GM12878 (cell line): ENCODE results near the gene HMOX2.

Experiments used
- CHD1 ChIP-seq: IDR thresholded peaks from 2 replicates; pipeline ENCODE4 v1.6.1; 2012; ENCODE audit warnings: low read depth, low read length, improper control_type of control experiment
- CTCF ChIP-seq, 3 experiments: IDR thresholded peaks in 2 of 3; conservative IDR thresholded peaks in 1 of 3; 2 replicates each; pipeline ENCODE4 v1.5.1; 2011; ENCODE audit warnings: low read depth in 3 of 3, low read length in 3 of 3, mild to moderate bottlenecking in 3 of 3, control low read depth in 2 of 3, moderate library complexity in 2 of 3, inconsistent platforms in 1 of 3, mixed read lengths in 1 of 3; ENCODE audit not compliant: control insufficient read depth in 2 of 3, insufficient read depth in 1 of 3; ENCODE audit errors: extremely low read depth in 1 of 3
- JUND ChIP-seq: IDR thresholded peaks from 2 replicates; pipeline ENCODE4 v1.6.1; 2012; ENCODE audit warnings: low read depth, mild to moderate bottlenecking, low read length, improper control_type of control experiment, moderate library complexity
- MYC ChIP-seq: IDR thresholded peaks from 2 replicates; pipeline ENCODE4 v1.6.1; 2011; ENCODE audit warnings: mild to moderate bottlenecking, low read length, moderate library complexity, inconsistent platforms; ENCODE audit not compliant: insufficient read depth, insufficient replicate concordance, insufficient read length, severe bottlenecking
- PAX8 ChIP-seq: fragments of 450-650 bp; IDR thresholded peaks from 2 replicates; pipeline ENCODE4 v1.6.1; 2017; ENCODE audit warnings: mild to moderate bottlenecking, moderate library complexity
- POLR2A ChIP-seq: IDR thresholded peaks from 2 replicates; pipeline ENCODE4 v1.6.1; 2011; ENCODE audit warnings: low read depth, mild to moderate bottlenecking, low read length
- POLR2AphosphoS5 ChIP-seq: IDR thresholded peaks from 2 replicates; pipeline ENCODE4 v1.6.1; 2011; ENCODE audit warnings: mild to moderate bottlenecking, low read length, inconsistent platforms
- RBBP5 ChIP-seq: fragments of 200-600 bp; sonication (generic); conservative IDR thresholded peaks from 2 replicates; pipeline ENCODE4 v1.6.1; 2016
- RFX5 ChIP-seq: IDR thresholded peaks from 2 replicates; pipeline ENCODE4 v1.6.1; 2011; ENCODE audit warnings: low read depth, low read length, improper control_type of control experiment
- TAF1 ChIP-seq: IDR thresholded peaks from 2 replicates; pipeline ENCODE4 v1.6.1; 2011; ENCODE audit warnings: mild to moderate bottlenecking, low read depth, low read length, borderline replicate concordance

DNA sequence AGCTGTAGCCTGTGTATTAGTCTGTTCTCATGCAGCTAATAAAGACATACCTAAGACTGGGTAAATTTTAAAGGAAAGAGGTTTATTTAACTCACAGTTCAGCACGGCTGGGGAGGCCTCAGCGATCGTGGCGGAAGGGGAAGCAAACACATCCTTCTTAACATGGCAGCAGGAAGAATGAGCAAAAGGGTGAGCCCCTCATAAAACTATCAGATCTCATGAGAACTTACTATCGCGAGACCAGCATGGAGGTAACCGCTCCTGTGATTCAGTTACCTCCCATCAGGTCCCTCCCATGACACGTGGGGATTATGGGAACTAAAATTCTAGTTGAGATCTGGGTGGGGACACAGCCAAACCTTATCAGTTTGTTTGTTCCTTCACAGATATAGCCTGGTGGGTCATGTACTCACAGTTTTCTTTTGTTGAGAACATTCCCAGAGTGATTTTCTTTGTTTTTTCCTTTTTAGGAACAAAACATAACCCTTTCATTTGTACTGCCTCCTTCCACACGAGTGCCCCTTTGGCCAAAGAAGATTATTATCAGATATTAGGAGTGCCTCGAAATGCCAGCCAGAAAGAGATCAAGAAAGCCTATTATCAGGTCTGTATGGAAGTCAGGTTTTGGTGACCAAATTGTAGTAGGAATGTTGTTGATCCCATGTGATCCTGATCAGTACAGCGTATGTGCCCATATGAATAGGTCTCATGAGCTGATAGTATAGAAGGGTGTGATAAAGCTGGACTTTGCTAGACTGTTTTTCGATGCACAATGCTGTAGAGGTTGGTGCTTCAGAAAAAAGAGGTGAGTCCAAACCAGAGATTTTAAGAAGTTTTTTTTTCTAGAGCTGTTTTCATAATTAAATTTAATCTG lies 42.0 kb upstream of the HMOX2 start:
- TF ChIP-seq POLR2A = no peak
- no peak for TF ChIP-seq JUND
- TF ChIP-seq MYC = no peak
- no peak for TF ChIP-seq POLR2AphosphoS5
- TF ChIP-seq TAF1 = no peak
- TF ChIP-seq PAX8 = no peak
- TF ChIP-seq CHD1 = no peak
- no peak for TF ChIP-seq RBBP5
- no peak for TF ChIP-seq CTCF (IDR thresholded peaks at IDR 0.05 in 2 of 3, conservative IDR thresholded peaks at IDR 0.05 in 1 of 3; ENCODE audit: control insufficient read depth in 2 of 3, extremely low read depth in 1 of 3, insufficient read depth in 1 of 3, low read depth in 3 of 3, low read length in 3 of 3)
- TF ChIP-seq RFX5 = no peak
